K562 treated with DMSO at 1 percent for 24 hours (cell line): ENCODE measurements around the gene PER3. TPM values are rescaled to one million over a fixed set of nuclear protein-coding genes. Genes with fewer than 3 reads are reported as not detected.

Source experiments
- total RNA-seq: library from RNA; unstranded; fragments of 300-600 nt; gene quantifications from 2 replicates; pipeline ENCODE4 v1.2.3, GENCODE V29; 2022; ENCODE audit warnings: low read depth; ENCODE audit not compliant: insufficient read depth

The PER3 gene
- total RNA-seq = 5.5 and 6.8 TPM in 2 replicates

DNA sequence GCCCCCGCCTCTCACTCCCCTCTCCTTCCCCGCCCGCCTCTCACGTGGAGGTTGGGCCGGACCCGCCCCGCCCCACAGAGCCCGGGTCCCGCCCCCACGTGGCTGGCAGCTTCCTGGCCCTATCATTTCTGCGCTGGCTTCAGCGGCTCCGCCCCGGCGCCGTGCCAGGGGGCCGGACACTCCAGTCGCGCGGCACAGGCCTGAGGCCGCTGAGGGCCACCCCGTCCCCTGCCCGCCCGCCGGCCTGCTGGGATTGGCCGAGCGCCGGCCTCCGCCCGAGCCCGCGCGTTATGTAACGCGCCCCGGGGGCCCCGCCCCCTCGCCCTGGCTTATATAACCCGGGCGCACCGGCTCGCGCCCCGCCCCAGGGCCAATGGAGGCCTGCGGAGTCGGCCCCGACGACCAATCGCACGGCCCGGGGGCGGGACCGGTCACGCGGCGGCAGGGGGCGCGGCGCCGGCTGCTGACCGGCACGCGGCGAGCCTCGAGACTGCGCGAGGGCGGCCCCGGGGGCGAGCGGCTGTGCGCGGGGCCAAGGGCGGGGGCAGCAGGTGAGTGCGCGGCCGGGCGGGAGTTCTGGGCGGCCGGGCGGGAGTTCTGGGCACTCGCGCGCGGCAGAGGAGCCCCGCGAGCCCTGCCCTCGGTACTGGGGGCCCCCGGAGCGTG, at the start of gene PER3:
Gene PER3, plus strand, starts transcription at position 466 of the 666 bp plus-strand sequence. CDS start 587 bp downstream, outside the sequence.

DNA sequence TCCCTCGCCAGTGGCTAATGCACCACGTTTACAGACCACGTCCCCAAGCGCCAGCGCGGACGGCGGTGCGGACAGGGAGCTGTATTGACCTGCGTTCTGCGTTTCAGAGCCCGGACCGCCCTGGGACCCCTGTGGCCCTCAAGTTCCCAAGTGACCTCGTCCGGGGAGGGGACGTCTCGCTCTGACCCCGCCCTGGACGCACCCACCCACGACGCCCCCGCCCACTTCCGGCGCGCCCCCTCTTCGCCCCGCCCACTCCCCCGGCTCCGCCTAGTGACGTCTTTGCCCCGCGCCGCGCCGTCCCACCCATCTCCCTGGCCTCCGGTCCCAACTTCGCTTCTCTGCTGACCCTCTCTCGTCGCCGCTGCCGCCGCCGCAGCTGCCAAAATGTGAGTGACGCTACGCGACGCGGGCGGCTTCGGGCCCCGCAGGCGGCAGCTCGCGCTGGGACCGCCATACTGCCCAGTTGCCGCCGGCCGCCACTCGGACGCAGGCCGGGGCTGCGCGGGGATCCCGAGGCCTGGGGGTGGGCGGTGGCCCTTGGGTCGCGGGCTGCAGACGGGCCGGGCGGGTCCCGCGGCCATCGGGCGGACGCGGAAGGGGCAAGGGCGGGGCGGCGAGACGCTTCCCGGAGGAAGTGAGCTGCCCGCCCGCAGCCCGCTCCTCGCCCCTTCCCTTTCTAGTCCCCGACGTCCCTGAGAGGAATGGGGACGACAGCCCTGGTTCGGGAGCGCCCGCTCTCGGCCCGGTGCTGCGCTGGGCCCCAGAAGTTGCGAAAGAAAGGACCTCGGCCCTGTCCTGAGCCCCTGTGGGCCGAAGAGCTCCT, 12.9 kb upstream of the PER3 start, which contains the start of gene VAMP3:
Gene VAMP3, plus strand, starts transcription at position 300 of the 826 bp plus-strand sequence. Its CDS starts 88 bp downstream, at position 388.

DNA sequence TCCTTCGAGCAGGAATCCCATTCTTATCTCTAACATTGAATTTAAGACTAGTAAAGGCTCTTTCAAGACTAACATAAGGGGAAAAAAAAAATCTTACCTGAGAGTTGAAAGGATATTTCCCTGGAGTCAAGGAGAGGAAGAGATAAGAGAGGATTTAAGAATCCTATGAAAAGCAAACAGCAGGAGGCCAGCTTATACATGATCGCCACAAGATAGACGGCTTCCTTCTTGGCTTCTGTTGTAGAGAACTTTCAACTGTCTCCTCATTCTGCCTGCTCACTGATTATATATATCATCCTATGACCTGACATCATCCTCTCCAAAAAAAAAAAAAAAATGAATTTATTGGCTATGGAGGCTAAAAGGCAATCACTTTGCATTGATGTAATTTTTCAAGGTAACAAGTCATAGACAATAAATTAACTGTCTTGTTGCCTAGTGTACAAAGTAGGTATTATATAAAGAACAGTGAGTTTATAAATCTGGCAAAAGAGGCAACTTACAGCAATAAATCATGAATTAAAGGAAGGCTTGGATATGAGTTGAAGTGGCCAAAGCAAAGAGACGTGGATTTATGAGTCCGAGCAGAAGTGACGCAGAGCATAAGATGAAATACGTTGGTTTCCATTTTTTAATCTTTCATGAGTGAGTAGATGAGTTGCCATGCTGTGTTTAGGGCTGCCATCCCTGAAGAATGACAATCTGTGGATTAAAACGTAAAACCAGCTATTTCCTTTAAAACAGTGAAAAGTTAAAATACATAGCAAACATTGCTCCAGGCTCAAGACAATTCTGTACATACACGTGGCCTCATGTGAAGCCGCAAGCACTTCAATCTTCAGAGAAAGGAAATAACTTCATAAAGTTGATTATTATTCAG, 69.0 kb downstream of the PER3 start, which contains the start of gene UTS2:
Gene UTS2, minus strand, starts transcription at position 262 of the 880 bp plus-strand sequence. Its CDS starts 62 bp downstream, at position 200.

Other genes starting within 250 kb of the PER3 start
- gene VAMP3, start 13.0 kb upstream of the PER3 start, total RNA-seq = 28.0 and 32.1 TPM in 2 replicates
- gene UTS2, start 68.8 kb downstream of the PER3 start, total RNA-seq = not detected in 2 replicates
- 7.9 and 9.5 TPM in 2 replicates for gene TNFRSF9, start 156.5 kb downstream of the PER3 start, total RNA-seq
- 350 and 394 TPM in 2 replicates for gene PARK7, start 177.4 kb downstream of the PER3 start, total RNA-seq
- 3.9 and 5.4 TPM in 2 replicates for gene ERRFI1, start 242.0 kb downstream of the PER3 start, total RNA-seq